Left lung (tissue), 10 donors: ENCODE results near the gene PPP4R2. TPM values are rescaled to one million over a fixed set of nuclear protein-coding genes. Genes with fewer than 3 reads are reported as not detected.

Experiments
- ATAC-seq: fragments of 200-7000 bp; cut with Tn5 transposase; one replicate; pipeline ENCODE4 v1.9.1; 2020; ENCODE audit warnings: moderate library complexity
- DNase-seq, 4 donors: peaks; one replicate each; pipeline ENCODE4 v3.0.0-alpha.2; 2013 to 2020
- H3K27ac ChIP-seq, 2 donors: fragments of 200-600 bp; sonication (generic) in 1 of 2; one replicate each; pipeline versions ENCODE4 v1.5.0 to v1.8.0; 2020 to 2021
- H3K27me3 ChIP-seq, 2 donors: fragments of 200-600 bp; sonication (generic) in 1 of 2; one replicate each; pipeline versions ENCODE4 v1.5.0 to v1.8.0; 2020 to 2021
- H3K36me3 ChIP-seq, 2 donors: fragments of 200-600 bp; sonication (generic) in 1 of 2; one replicate each; pipeline versions ENCODE4 v1.5.0 to v1.8.0; 2020 to 2021
- H3K4me1 ChIP-seq, 2 donors: fragments of 200-600 bp; one replicate each; pipeline ENCODE4 v1.8.0; 2021
- H3K4me3 ChIP-seq, 2 donors: fragments of 200-600 bp; sonication (generic) in 1 of 2; one replicate each; pipeline versions ENCODE4 v1.5.0 to v1.8.0; 2020 to 2021; ENCODE audit warnings: mild to moderate bottlenecking in 1 of 2
- H3K9me3 ChIP-seq, 2 donors: fragments of 200-600 bp; sonication (generic) in 1 of 2; one replicate each; pipeline versions ENCODE4 v1.5.0 to v1.8.0; 2020 to 2021
- intact Hi-C, 2 donors: fragments of 100-400 bp; cut with DNase I; formaldehyde crosslinking; loops; one replicate each; pipeline versions ENCODE4 v1.11.2 to v1.14.2; 2022
- polyA plus RNA-seq, 6 donors: library from polyadenylated mRNA; unstranded; fragments of 120-200 nt; gene quantifications; one replicate each; pipeline ENCODE4 v1.2.1, GENCODE V29; 2013; ENCODE audit not compliant: insufficient read length in 6 of 6
- total RNA-seq, 2 donors: library from RNA; stranded (reverse); fragmentation: NEBNext Ultra II Directional; extraction: Animal tissue kit (Norgen Biotek cat#: 25700); gene quantifications; one replicate each; pipeline ENCODE4 v1.2.1, GENCODE V29; 2021
- TF ChIP-seq, protein P1 (sequence below), 2 donors: fragments of 200-600 bp; sonication (generic) in 1 of 2; IDR thresholded peaks; one replicate each; pipeline versions ENCODE4 v1.5.0 to v1.8.0; 2021; ENCODE audit warnings: antibody characterized with exemption in 2 of 2
- donor health status: DM: no; HTN: yes; CAD: no.
- donor health status: DM: no; HTN: no; CAD: no.

The PPP4R2 gene
- total and polyA plus RNA-seq, 8 donors = 71.5 to 91.7 (median 86.0) TPM

GRCh38 chr3:73080216-73080966 is 83.8 kb downstream of the PPP4R2 start:
- H3K36me3 ChIP-seq = no peaks in the 10 kb centered on the region
- intact Hi-C loops = loop anchor here in 1 of 2 donors (10.0 kb wide), 2 partner anchors 136 to 226 kb away; no protein-coding TSS in a partner anchor

DNA sequence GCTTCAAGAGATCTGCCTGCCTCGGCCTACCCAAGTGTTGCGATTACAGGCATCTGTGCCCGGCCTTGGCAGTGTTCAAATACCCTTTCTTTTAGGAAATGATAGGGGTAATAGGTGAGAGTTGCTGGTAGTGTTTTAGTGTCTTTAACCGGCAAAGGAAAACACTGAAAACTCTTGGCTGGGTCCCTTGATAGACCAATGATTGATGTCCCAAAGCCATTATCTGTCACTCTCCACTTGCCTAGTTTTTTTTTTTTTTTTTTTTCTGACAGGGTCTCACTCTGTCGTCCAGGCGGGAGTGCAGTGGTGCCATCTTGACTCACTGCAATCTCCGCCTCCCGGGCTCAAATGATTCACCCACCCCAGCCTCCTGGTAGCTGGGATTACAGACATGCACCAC is 84.5 kb downstream of the PPP4R2 start:
- intact Hi-C loops = loop anchor here in 1 of 2 donors (10.0 kb wide), 2 partner anchors 136 to 226 kb away; no protein-coding TSS in a partner anchor
- H3K9me3 ChIP-seq = no peaks in the 10 kb centered on the region
- TF ChIP-seq, protein P1, sequence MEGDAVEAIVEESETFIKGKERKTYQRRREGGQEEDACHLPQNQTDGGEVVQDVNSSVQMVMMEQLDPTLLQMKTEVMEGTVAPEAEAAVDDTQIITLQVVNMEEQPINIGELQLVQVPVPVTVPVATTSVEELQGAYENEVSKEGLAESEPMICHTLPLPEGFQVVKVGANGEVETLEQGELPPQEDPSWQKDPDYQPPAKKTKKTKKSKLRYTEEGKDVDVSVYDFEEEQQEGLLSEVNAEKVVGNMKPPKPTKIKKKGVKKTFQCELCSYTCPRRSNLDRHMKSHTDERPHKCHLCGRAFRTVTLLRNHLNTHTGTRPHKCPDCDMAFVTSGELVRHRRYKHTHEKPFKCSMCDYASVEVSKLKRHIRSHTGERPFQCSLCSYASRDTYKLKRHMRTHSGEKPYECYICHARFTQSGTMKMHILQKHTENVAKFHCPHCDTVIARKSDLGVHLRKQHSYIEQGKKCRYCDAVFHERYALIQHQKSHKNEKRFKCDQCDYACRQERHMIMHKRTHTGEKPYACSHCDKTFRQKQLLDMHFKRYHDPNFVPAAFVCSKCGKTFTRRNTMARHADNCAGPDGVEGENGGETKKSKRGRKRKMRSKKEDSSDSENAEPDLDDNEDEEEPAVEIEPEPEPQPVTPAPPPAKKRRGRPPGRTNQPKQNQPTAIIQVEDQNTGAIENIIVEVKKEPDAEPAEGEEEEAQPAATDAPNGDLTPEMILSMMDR (IDR thresholded peaks at IDR 0.05) = no peak
- no peak overlapping the region for H3K4me3 ChIP-seq
- ATAC-seq (no peak), DNase-seq (no peak)
- H3K27ac ChIP-seq = no peak overlapping the region
- no peaks in the 10 kb centered on the region for H3K36me3 ChIP-seq
- H3K4me1 ChIP-seq = peaks cover 0 to 6% of the 10 kb centered on the region in 2 donors
- H3K27me3 ChIP-seq = no peaks in the 10 kb centered on the region

More at GRCh38 chr3:73080216-73080966, 83.8 kb downstream of the PPP4R2 start:
- Histone ChIP-seq H3K9me3 (no peaks in the 10 kb centered on the region), H3K27ac (no peak overlapping the region), H3K4me1 (no peaks in the 10 kb centered on the region), H3K4me3 (no peak overlapping the region), H3K27me3 (no peaks in the 10 kb centered on the region)
- no peak for ATAC-seq
- TF ChIP-seq, protein P1 (IDR thresholded peaks at IDR 0.05) = no peak
- no peak for DNase-seq

GRCh38 chr3:73084170-73084569 is 87.6 kb downstream of the PPP4R2 start:
- H3K36me3 ChIP-seq = no peaks in the 10 kb centered on the region
- no peaks in the 10 kb centered on the region for H3K27me3 ChIP-seq
- DNase-seq (no peak), ATAC-seq (no peak)
- H3K9me3 ChIP-seq = no peaks in the 10 kb centered on the region
- intact Hi-C loops = loop anchor here in 1 of 2 donors (10.0 kb wide), 2 partner anchors 139 to 229 kb away; no protein-coding TSS in a partner anchor
- TF ChIP-seq, protein P1 (IDR thresholded peaks at IDR 0.05) = no peak
- H3K4me3 ChIP-seq = no peak overlapping the region
- no peak overlapping the region for H3K27ac ChIP-seq
- peaks cover 0 to 7% of the 10 kb centered on the region in 2 donors for H3K4me1 ChIP-seq

DNA sequence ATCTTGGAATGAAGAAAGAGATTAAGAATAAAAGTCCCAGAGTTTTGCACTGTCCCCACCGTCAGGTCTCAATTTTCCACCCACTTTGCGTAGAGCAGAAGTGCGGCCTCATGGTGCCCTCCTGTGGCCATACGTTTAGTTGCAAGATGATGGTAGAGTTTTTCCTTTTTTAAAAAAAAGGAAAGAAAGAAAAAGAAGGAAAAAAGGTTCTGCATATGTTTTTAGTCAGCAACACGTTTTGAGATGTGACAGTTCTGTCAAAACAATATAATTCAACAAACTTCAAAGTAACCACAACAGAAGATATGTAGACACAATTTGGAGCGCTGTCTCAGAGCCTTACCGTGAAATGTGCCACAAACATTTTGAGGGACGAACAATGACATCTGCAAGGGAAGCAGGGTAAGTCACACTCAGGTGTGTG is 89.5 kb downstream of the PPP4R2 start:
- H3K4me1 ChIP-seq = peaks cover 0 to 7% of the 10 kb centered on the region in 2 donors
- TF ChIP-seq, protein P1 (IDR thresholded peaks at IDR 0.05) = peak; percentile 59 to 62
- peak; percentile 91 for ATAC-seq
- no peaks in the 10 kb centered on the region for H3K9me3 ChIP-seq
- peak in 2 of 4 donors; percentile 68 to 79 for DNase-seq
- no peak overlapping the region for H3K27ac ChIP-seq
- no peaks in the 10 kb centered on the region for H3K27me3 ChIP-seq
- no peak overlapping the region for H3K4me3 ChIP-seq
- H3K36me3 ChIP-seq = no peaks in the 10 kb centered on the region
- intact Hi-C loops = loop anchor here in 1 of 2 donors (10.0 kb wide), 2 partner anchors 141 to 231 kb away; no protein-coding TSS in a partner anchor

- TF ChIP-seq, protein P1 (IDR thresholded peaks at IDR 0.05) = no peak
- no peaks in the 10 kb centered on the region for H3K36me3 ChIP-seq
- peak; percentile 33 for ATAC-seq
Measured at GRCh38 chr3:73094129-73094528, 97.5 kb downstream of the PPP4R2 start.

More at GRCh38 chr3:73094129-73094528, 97.5 kb downstream of the PPP4R2 start:
- Histone ChIP-seq H3K4me1 (peaks cover 0 to 12% of the 10 kb centered on the region in 2 donors), H3K27ac (peak overlapping the region in 1 of 2 donors; percentile 31), H3K4me3 (no peak overlapping the region), H3K9me3 (no peaks in the 10 kb centered on the region), H3K27me3 (no peaks in the 10 kb centered on the region)
- no peak for DNase-seq
- intact Hi-C loops = no loop called here
